T-helper 22 cell (primary cell): Measurements from ENCODE around the gene ESR1.
"Not testable (repeated sequence)": the region's sequence is repeated elsewhere in the genome, so short reads cannot be mapped to it uniquely, and the experiment has no call there.

Experiments used
- DNase-seq: peaks from one replicate; pipeline ENCODE4 v3.0.0-alpha.2; 2020; ENCODE audit warnings: low read depth

Gene ESR1

DNA sequence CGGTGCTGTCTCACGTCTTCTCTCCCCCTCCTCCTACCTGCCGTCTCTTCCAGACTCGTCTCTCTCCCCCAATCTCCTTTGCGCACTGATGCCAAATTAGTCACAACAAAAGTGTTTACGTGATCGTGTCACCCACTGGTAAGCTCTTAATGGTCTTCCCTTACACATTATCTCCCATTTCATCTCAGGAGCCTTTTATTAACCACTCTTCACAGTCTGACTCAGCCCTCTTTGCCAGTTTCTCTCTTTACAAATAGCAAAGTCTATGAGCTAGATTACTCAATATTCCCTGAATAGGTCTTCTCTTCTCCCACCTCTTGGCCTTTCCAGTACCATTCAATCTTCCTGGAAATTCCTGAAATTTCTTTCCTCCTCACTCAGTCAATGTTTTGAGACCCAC lies 247.0 kb downstream of the ESR1 start:
- no peak for DNase-seq

DNA sequence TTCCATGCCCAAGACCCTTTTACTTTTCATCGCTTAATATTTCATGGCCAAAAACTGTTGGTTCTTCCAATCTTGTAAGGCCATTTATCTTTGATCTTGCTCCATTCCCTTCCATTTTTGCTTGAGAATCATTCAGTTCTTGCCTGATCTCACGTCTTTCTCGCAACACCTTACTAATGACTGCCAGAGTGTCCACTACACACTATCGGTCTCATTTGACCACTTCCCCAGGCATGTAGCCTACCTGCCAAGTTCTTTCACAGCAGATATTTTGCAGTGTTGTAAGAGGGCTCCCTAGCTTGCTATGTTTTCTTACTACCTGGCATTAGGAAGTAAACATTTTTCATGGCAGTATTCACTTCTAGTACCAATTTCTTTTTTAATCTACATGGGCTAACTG lies 248.0 kb downstream of the ESR1 start:
- DNase-seq = no peak

DNA sequence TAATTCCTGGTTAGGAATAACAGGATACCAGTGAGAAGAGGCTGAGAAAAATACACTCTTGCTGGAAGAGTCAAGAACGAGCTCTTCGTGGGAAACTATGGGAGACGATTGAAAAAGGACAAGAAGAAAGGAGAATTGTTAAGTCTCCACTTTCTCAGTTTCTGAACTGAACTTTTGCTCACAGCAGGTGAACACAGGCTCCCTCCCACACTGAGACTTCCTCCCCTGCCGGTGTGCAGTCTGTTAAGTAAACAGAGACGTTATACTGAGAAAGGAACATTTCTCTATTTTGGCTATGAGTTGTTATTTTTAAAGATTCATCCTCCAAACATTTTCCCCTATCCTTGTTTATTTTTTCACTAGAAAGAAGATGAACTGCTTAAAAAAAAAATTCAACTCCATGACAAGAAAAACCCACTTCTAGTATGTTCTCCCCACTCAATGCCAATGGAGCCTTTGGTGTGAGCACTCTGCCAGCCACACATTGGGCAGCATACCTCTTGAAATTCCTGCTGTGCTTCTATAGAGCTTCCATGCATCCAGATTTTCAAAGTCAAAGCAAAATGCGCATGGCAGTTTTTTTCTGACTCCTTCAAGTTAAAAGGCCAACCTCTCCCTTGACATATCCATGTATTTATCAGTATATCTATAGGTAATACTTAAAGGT lies 250.5 kb downstream of the ESR1 start:
- no peak for DNase-seq

DNA sequence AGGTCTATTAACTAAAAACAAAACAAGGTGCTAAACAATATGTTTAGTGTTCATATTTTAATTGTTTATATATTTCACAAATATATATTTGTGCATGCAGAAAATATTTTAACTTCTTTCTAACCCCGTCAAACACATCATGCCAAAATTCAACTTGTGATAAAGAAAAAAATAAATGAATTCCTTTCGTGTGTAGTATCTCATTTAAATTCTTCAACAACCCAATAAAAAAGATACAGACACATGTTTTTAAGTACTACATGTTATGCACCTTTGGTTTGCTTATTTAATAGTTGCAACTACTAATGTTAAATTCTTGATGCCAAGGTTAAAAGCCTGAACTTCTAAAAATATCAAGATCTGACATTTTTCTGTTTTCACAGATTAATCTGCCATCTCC lies 252.4 kb downstream of the ESR1 start:
- no peak for DNase-seq

DNA sequence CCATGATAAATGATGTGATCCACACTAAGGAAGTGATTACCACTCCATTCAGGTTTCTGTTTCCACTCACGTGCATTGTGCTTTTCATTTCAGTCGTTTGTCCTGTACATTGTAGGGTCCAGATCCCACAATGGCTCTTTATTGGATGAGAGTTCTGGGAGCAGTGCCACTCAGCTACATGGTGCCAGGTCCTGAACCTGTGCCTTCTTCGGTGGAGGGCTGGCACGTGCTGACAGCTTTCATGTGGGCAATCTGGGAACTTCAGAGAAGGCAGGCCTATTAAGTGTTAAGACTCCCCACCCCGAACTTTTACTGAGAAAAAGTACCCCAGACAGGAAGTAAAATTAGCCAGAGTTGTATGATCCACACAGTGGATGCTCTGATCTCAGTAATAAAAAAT lies 255.0 kb downstream of the ESR1 start:
- DNase-seq = no peak

DNA sequence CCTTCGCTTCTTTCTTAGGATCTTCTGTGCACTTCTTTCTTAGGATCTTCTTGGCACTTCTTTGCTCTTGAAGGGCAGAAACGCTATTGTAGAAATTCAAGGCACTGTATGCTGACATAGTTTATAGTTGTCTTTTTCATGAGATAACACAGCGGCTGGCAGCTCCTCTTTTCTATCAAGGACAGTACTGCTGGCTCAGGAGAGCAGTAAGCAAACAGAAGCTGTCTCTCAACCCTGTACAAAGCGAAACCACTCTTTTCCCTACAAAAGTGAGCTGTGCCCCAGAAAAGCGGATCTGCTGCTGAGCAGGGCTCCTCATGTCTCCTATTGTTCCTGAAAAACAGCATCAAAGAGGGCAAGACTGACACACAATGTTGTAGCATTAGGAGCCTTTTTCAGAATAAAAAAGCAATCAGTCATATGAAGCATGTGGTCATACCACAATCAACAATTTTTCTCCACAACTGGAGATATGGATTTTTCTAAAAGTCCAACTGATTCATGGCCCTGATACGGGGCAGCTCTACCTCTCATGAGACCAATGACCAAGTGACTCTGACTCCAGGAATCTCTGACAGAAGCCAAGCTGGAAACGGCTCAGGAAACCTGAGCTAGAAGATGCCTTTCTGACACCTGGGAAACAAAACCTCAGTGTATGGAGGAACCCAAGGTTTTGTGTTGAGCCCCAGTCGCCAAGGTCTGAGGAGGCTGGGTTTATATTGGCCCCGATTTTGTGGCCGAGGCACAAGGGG lies 255.9 kb downstream of the ESR1 start:
- no peak for DNase-seq

DNA sequence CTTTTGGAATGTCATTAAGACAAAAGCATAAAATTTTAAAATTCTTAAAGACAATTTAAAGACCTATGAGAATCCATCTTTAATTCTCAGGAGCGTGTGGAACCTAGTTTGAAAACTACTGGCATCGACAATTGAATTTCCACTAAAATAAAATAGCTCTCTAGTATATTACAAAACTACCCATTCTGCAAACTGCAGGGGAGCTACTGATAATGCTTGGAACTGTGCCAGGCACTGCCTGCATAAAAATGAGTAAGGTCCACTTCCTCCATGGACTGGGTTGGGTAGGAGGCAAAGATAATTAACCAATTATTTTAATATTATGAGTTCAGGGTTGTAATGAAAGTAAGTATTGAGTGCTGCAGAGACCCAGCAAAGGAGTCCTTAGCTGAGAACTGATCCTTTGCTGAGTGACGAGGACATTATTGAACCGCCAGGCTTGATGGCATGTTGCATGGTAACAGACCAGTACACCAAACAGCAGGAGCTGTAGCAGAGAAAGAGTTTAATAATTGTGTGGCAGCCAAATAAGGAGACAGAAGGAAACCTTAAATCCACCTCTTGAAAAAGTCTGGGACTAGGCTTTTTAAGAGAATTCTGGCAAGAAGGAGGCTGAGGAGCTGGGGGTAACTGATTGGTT lies 261.3 kb downstream of the ESR1 start:
- no peak for DNase-seq

DNA sequence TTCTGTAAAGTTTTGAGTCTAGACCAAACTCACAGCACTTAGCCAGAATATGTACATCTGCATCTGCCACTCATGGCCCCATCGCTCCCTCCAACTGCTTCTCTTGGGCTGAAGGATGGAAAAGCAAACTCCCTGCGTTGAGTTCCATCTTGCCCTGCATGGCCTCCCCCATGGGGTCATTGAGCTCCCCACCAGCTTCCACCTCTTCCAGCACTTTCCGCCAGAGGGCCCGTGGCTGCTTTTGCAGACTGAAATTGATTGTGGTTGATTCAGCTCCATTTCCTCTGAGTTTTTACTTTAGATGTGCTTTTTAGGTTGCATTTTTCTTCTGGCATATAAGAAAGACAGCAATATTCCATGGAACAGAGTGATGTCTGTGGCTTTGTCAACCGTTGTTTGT lies 263.1 kb downstream of the ESR1 start:
- no peak for DNase-seq

DNA sequence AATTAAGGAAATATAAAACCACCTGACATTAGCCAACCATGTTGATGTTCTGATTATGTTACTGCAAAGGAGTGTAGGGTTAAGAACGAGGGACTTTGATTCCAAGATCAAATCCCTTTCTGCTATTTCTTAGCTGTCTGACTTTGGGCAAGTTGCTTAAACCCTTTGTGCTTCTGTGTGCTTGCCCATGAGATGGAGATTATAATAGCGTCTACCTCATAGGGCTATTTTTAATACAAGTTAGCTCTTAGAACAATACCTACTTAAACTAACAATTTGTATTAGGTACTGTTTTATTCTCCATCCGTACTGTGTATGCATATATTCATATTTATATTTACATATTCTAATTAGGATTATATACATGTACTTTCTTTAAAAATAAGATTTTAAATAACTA lies 263.8 kb downstream of the ESR1 start:
- no peak for DNase-seq

DNA sequence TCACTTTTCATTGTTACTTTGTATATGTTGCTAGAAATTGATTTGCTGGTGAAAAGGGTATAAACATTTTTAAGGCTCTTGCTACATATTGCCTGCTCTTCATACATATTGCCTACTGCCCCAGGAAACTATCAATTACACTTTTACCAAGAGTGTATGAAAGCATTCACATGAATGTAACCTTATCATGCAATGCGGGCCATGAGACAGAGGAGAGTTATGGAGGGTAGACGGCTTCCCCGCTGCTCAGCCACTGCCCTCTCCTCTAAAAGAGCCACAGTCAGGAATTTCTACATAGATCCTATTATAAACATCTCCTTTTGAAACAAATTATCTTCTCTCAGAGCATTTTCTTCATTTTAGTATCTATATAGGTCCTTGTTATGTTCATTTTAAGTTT lies 264.4 kb downstream of the ESR1 start:
- DNase-seq = no peak

DNA sequence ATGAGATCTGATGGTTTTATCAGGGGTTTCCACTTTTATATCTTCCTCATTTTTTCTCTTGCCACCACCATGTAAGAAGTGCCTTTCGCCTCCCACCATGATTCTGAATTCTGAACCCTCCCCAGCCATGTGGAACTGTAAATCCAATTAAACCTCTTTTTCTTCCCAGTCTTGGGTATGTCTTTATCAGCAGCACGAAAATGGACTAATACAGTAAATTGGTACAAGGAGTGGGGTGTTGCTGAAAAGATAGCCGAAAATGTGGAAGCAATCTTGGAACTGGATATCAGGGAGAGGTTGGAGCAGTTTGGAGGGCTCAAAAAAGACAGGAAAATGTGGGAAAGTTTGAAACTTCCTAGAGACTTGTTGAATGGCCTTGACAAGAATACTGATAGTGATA lies 268.8 kb downstream of the ESR1 start:
- not testable (repeated sequence) for DNase-seq

DNA sequence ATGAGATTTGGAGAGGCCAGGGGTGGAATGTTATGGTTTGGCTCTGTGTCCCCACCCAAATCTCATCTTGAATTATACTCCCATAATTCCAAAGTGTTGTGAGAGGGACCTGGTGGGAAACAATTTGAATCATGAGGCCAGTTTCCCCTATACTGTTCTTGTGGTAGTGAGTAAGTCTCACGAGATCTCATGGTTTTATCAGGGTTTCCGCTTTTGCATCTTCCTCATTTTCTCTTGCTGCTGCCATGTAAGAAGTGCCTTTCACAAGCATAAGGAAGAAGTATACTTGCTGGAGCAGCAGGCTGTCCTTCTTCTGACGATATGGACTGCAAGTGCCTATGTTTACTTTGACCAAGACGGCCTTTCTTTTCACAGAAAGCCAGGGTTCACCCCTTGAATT lies 270.5 kb downstream of the ESR1 start:
- no peak for DNase-seq

DNA sequence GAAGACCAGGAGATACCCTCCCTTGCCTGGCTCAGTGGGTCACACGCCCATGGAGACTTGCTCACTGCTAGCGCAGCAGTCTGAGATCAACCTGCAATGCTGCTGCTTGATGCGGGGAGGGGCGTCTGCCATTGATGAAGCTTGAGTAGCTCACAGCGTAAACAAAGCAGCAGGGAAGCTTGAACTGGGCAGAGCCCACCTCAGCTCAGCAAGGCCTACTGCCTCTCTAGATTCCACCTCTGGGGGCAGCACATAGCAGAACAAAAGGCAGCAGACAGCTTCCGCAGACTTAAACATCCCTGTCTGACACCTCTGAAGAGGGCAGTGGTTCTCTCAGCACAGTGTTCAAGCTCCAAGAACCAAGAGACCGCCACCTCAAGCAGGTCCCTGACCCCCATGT lies 271.3 kb downstream of the ESR1 start:
- DNase-seq = no peak

DNA sequence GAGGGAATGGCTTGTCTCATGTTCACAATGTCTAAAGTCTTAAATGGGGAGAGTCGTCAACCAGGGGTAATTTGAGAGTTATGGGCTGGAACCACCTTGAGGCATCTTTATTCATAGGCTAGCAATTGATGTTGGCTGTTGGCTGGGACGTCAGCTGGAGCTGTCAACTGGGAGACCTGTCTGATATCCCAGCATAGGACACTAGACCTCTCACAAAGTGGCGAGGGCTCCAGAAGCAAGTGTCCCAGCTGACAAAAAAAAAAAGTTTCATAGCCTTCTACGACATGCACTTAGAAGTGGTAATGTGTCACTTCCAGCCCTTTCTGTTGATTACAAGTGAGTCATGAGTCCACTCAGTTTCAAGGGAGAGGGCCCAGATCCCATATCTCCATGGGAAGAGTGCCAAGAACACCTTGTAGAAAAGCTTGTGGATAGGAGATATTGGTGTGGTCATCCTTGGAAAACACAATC lies 278.0 kb downstream of the ESR1 start:
- no peak for DNase-seq

DNA sequence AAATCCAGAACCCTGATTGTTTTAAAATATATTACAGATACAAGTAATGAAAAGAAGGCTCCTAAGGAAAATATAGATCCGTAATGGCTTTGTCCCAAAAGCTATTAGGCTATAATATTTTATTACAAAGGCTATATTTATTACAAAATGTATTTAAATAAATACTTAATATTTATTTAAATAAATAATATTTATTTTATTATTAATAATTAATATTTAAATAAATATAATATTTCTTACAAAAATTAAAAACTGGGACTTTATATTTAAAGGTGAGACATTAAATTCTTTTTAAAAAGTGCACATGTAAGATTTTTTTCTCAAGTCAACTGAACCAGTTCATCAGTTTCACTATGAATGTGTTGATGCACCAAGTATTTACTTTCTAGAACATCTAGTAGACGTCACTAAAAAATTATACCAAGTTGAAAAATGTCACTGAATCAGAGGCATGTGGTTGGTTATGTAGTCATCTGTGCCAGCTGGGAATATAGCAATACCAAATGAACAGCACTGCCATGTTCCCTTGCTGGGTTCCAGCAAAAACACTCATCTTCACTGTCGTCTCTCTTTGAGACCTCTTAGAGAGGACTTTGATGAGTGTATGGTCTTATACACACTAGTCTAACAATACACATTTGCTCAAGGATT lies 278.9 kb downstream of the ESR1 start:
- DNase-seq = no peak

DNA sequence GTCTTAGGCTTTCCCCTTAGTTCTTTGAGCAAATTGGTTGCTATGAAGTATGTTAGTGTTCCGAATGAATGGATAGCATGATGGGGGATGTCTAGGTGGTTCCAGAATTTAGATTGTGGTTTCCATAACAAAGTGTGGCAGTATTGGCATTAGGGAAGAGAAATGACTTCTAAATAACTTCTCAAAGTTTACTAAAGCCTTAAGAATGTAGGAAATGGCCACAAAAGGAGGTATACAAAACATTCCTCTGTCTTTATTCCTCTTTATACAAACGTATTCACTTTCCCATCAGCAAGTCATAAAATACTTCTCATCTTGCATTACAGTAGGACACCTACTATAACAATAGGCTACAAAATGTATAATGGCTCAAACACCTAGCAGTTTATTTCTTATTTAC lies 279.6 kb downstream of the ESR1 start:
- DNase-seq = no peak

DNA sequence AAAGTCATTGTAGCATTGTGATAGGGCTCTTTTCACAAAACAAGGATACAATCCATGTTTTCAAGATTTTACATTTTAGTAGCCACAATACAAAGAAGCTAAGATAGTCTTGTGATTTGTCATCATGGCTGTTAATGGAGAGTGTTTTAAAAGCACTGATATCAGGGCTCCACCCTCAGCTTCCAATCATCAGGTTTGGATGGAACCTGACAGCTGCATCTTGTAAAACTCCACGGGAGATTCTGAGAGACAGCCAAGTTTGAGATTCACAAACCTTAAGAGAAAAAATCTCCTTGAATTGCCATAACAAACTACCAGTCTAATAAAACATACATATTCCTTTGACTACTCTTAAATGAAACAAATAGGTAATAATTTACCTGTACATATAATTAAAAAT lies 280.2 kb downstream of the ESR1 start:
- no peak for DNase-seq

DNA sequence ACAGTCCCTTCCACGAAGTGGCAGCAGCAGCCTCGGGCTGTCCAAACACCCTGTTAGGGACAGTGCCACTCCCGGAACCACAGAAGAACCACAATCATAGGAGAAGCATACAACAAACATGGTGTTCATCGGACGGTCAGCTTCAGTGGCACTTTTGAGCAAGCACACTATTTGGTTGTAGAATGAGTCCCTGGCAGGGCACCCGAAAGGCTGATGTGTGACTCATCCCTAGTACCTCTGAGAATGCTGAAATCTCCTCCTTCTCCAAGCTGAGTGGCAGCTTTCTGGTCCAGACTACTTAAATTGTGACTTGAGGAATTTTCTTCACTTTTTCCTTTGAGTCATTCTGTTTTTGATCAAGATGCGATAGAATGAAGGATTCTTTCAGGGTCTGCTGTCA lies 282.5 kb downstream of the ESR1 start:
- DNase-seq = no peak

DNA sequence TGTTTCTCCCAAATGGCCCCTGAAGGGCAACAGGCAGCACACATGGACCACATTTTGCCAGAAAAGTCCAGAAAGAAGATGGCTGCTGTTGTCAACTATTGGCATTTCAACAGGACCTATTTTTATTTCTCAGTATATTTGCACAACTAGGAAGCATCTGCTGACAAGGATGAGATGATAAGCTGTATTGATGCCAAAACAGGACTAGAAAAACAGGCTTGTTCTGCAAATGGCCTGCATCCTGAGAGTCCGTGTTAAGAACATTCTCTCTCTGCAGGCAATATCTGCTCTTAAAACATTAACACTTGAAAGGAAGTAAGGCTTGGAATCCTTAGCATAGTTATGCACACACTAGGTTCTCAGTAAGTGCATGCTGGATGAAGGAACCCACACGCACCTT lies 283.7 kb downstream of the ESR1 start:
- no peak for DNase-seq

DNA sequence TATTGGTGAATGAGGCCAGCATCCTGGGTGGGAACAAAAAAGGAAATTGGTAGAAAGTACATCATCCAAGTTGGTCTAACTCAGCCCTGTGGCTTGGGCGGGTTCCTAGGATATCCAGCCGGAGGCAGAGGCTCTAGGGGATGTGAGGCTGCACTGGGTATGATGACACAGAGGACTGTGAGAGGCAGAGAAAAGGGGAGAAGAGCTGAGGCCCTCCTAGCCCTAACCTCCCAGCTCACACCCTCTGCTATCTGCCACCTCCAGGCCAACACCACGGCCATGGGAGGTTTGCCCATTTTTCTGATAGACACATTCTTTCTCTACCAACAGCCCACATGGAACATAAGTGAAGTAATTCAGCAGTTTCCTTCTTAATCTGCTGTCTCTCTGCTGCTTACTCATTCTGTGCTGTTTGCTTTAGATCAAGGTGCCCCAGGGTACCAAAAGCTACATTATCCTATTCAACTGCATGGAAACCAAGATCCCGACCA lies 284.4 kb downstream of the ESR1 start:
- no peak for DNase-seq

DNA sequence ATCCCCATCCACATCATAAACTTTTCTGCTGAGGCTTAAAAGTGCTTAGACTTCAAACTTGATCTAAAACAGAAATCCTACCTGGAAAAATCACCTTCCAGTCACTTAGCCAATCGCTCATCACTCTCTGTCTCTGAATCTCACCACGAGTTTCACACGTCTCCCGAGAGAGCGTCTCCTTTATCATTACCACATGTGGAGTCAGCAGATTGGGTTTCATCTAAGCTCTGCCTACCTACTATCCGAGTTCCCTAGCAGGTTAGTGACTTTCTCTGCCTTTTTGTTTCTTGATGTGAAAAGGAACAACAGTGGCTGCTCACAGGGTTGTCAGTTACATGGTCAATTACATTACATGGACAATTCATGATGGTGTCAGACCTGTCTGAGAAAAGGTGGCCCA lies 286.2 kb downstream of the ESR1 start:
- no peak for DNase-seq

DNA sequence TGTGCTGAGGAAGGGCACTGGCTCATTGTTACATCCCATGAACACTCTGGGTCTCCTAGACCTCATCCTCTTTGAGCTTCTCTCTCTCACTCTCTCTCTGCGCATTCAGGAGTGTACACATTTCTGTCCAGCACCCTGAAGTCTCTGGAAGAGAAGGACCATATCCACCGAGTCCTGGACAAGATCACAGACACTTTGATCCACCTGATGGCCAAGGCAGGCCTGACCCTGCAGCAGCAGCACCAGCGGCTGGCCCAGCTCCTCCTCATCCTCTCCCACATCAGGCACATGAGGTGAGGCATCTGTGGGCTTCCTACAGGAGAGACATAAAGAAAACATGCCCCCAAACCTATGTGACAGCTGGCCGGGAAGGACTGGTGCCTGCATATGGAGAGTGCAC lies 286.8 kb downstream of the ESR1 start:
- no peak for DNase-seq
